H1 (cell line): ENCODE data around the gene GTF2A1. TPM values are rescaled to one million over a fixed set of nuclear protein-coding genes. Genes with fewer than 3 reads are reported as not detected.

Experiments
- BACH1 ChIP-seq: IDR thresholded peaks from 2 replicates; pipeline ENCODE4 v1.6.1; 2012; ENCODE audit warnings: low read length, improper control_type of control experiment
- BRCA1 ChIP-seq: IDR thresholded peaks from 2 replicates; pipeline ENCODE4 v1.6.1; 2012; ENCODE audit warnings: low read depth, low read length, improper control_type of control experiment
- CBX5 ChIP-seq: fragments of 300-800, 300-1000 bp; sonication (generic); IDR thresholded peaks from 2 replicates; pipeline ENCODE4 v1.7.1; 2016; ENCODE audit warnings: antibody characterized with exemption, low read length, low read depth
- CEBPB ChIP-seq: IDR thresholded peaks from 2 replicates; pipeline ENCODE4 v1.6.1; 2012; ENCODE audit warnings: low read depth, low read length
- CREB1 ChIP-seq: IDR thresholded peaks from 2 replicates; pipeline ENCODE4 v1.6.1; 2012; ENCODE audit warnings: inconsistent platforms
- EP300 ChIP-seq, 2 experiments: IDR thresholded peaks; 1 replicate in 1 of 2; 2 replicates in 1 of 2; pipeline ENCODE4 v1.6.1; 2011 to 2012; ENCODE audit warnings: low read depth in 2 of 2, low read length in 2 of 2, mild to moderate bottlenecking in 2 of 2, borderline replicate concordance in 1 of 2, inconsistent platforms in 1 of 2, moderate library complexity in 1 of 2
- GTF2F1 ChIP-seq: IDR thresholded peaks from 2 replicates; pipeline ENCODE4 v1.6.1; 2012; ENCODE audit warnings: low read depth, low read length, improper control_type of control experiment, borderline replicate concordance
- HDAC6 ChIP-seq: IDR thresholded peaks from one replicate; pipeline ENCODE4 v1.7.1; 2012; ENCODE audit warnings: low read depth, mild to moderate bottlenecking, inconsistent platforms, low read length, moderate library complexity
- JUND ChIP-seq: IDR thresholded peaks from 2 replicates; pipeline ENCODE4 v1.6.1; 2011; ENCODE audit warnings: mild to moderate bottlenecking, improper control_type of control experiment, low read length
- KDM4A ChIP-seq: IDR thresholded peaks from one replicate; pipeline ENCODE4 v1.7.1; 2012; ENCODE audit warnings: low read depth, mild to moderate bottlenecking, moderate library complexity, low read length, inconsistent platforms; ENCODE audit not compliant: severe bottlenecking
- POLR2AphosphoS5 ChIP-seq: IDR thresholded peaks from 2 replicates; pipeline ENCODE4 v1.6.1; 2011; ENCODE audit warnings: low read depth, low read length
- POU5F1 ChIP-seq: IDR thresholded peaks from 2 replicates; pipeline ENCODE4 v1.6.1; 2011; ENCODE audit warnings: low read depth, mild to moderate bottlenecking, low read length, moderate library complexity
- RAD21 ChIP-seq, 2 experiments: IDR thresholded peaks in 1 of 2; conservative IDR thresholded peaks in 1 of 2; 2 replicates each; pipeline ENCODE4 v1.6.1; 2011; ENCODE audit warnings: low read depth in 2 of 2, low read length in 2 of 2, improper control_type of control experiment in 1 of 2, inconsistent platforms in 1 of 2, mild to moderate bottlenecking in 1 of 2, moderate library complexity in 1 of 2
- RXRA ChIP-seq: IDR thresholded peaks from 2 replicates; pipeline ENCODE4 v1.6.1; 2011; ENCODE audit warnings: low read depth, mild to moderate bottlenecking, low read length, moderate library complexity; ENCODE audit not compliant: insufficient read depth
- SAP30 ChIP-seq: fragments of 300-600 bp; sonication (generic); IDR thresholded peaks from 2 replicates; pipeline ENCODE4 v1.7.1; 2012; ENCODE audit warnings: low read length, moderate library complexity, mild to moderate bottlenecking, inconsistent platforms; ENCODE audit not compliant: insufficient read depth, insufficient replicate concordance
- SIN3A ChIP-seq, 2 experiments: IDR thresholded peaks in 1 of 2; conservative IDR thresholded peaks in 1 of 2; 2 replicates each; pipeline ENCODE4 v1.6.1; 2011 to 2012; ENCODE audit warnings: low read length in 2 of 2, improper control_type of control experiment in 1 of 2, low read depth in 1 of 2, mild to moderate bottlenecking in 1 of 2
- SIRT6 ChIP-seq: IDR thresholded peaks from one replicate; pipeline ENCODE4 v1.7.1; 2012; ENCODE audit warnings: low read length, inconsistent platforms
- SP4 ChIP-seq: IDR thresholded peaks from 2 replicates; pipeline ENCODE4 v1.6.1; 2012; ENCODE audit warnings: low read length, inconsistent platforms
- TAF1 ChIP-seq: IDR thresholded peaks from 2 replicates; pipeline ENCODE4 v1.6.1; 2011; ENCODE audit warnings: mild to moderate bottlenecking, low read depth, low read length
- TBP ChIP-seq: IDR thresholded peaks from 2 replicates; pipeline ENCODE4 v1.6.1; 2011; ENCODE audit warnings: low read depth, low read length, improper control_type of control experiment
- TCF12 ChIP-seq: IDR thresholded peaks from 2 replicates; pipeline ENCODE4 v1.6.1; 2011; ENCODE audit warnings: low read depth, mild to moderate bottlenecking, low read length
- YY1 ChIP-seq: IDR thresholded peaks from 2 replicates; pipeline ENCODE4 v1.6.1; 2011; ENCODE audit warnings: low read depth, mild to moderate bottlenecking, low read length
- polyA plus RNA-seq, 7 experiments: library from polyadenylated mRNA; depleted of rRNA in 3 of 7; stranded (reverse) in 5 of 7; unstranded in 2 of 7; fragments of >200 nt in 5 of 7; fragments of 200-250 nt in 2 of 7; gene quantifications; 1 replicate in 5 of 7; 2 replicates in 1 of 7; 4 replicates in 1 of 7; pipeline versions ENCODE4 v1.2.1 to v1.2.3, GENCODE V29; 2011 to 2013; ENCODE audit warnings: missing spikeins in 2 of 7, mixed read lengths in 2 of 7
- total RNA-seq: library from RNA; stranded (reverse); fragmentation: NEBNext Ultra II Directional; extraction: Animal tissue kit (Norgen Biotek cat#: 25700); gene quantifications from 2 replicates; pipeline ENCODE4 v1.2.1, GENCODE V29; 2021
- TF ChIP-seq, protein P1 (sequence below): IDR thresholded peaks from 2 replicates; pipeline ENCODE4 v1.6.1; 2012; ENCODE audit warnings: inconsistent platforms
- TF ChIP-seq, protein P2 (sequence below): IDR thresholded peaks from 2 replicates; pipeline ENCODE4 v1.6.1; 2012; ENCODE audit warnings: low read length, inconsistent platforms

Gene GTF2A1
- total and polyA plus RNA-seq, 2 of the 8 experiments (the other 6 are each of a cell fraction or from before 2014, with no cell fraction given) = 24.1 to 57.8 TPM

DNA sequence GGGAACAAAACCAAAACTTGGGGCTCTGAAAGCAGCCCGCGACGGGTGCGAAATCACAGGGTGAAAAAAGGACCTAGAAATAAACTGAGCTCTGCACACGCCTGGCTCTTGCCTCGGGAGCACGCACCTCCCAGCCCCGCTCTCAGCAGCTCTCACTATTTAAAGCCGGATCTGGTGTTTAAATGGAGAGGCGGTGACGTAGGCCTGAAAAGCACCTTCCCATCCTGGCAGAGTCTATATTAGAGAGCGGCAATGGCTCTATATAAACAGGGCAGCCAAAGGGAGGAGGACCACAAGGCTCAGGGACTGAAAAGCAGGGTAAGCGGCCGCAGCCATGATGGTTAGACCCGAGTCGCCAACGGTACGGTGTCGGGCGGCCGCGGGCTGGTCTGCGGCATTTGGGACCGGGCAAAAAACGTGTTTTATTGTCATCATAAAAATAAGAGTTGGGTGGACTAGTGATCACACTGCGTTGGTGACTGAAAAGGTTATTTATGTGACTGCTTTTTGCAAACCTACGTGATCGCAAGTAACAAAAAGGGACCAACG, 1.5 kb downstream of the GTF2A1 start (continued):
- TF ChIP-seq BRCA1 = no peak
- TF ChIP-seq RXRA = no peak
- 0 out of 3 replicates have a peak, but pooled peaks of 1 of the 2 experiments have one; percentile 34 for TF ChIP-seq EP300 (IDR thresholded peaks at IDR 0.05; ENCODE audit: borderline replicate concordance in 1 of 2, low read depth in 2 of 2, low read length in 2 of 2)
- TF ChIP-seq CREB1 = peak; percentile 82
- TF ChIP-seq SIRT6 = no peak
- TF ChIP-seq, protein P1, sequence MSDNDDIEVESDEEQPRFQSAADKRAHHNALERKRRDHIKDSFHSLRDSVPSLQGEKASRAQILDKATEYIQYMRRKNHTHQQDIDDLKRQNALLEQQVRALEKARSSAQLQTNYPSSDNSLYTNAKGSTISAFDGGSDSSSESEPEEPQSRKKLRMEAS = peak; percentile 71
- no peak for TF ChIP-seq CEBPB
- no peak for TF ChIP-seq SAP30
- TF ChIP-seq CBX5 = no peak
- no peak for TF ChIP-seq RAD21 (IDR thresholded peaks at IDR 0.05 in 1 of 2, conservative IDR thresholded peaks at IDR 0.05 in 1 of 2; ENCODE audit: low read depth in 2 of 2, low read length in 2 of 2)
- TF ChIP-seq KDM4A = no peak
- peak; percentile 93 for TF ChIP-seq GTF2F1
- TF ChIP-seq YY1 = peak; percentile 91
- TF ChIP-seq POU5F1 = no peak
- TF ChIP-seq BACH1 = no peak
- no peak for TF ChIP-seq TCF12
- TF ChIP-seq HDAC6 = no peak
- TF ChIP-seq SIN3A (conservative IDR thresholded peaks at IDR 0.05 in 1 of 2, IDR thresholded peaks at IDR 0.05 in 1 of 2; ENCODE audit: low read depth in 1 of 2, low read length in 2 of 2) = peak; percentile 37 to 51; a peak in 1 of 4 replicates
- peak; percentile 99 for TF ChIP-seq TAF1
- peak; percentile 48; the same call in 1 of the 2 replicates for TF ChIP-seq JUND
- TF ChIP-seq, protein P2, sequence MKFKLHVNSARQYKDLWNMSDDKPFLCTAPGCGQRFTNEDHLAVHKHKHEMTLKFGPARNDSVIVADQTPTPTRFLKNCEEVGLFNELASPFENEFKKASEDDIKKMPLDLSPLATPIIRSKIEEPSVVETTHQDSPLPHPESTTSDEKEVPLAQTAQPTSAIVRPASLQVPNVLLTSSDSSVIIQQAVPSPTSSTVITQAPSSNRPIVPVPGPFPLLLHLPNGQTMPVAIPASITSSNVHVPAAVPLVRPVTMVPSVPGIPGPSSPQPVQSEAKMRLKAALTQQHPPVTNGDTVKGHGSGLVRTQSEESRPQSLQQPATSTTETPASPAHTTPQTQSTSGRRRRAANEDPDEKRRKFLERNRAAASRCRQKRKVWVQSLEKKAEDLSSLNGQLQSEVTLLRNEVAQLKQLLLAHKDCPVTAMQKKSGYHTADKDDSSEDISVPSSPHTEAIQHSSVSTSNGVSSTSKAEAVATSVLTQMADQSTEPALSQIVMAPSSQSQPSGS = peak; percentile 76
- peak; percentile 98 for TF ChIP-seq TBP
- TF ChIP-seq POLR2AphosphoS5 = peak; percentile 99
- no peak for TF ChIP-seq SP4
